Measurements from ENCODE around the gene HARBI1. TPM values are rescaled to one million over a fixed set of nuclear protein-coding genes. Genes with fewer than 3 reads are reported as not detected.

HARBI1 gene
- polyA plus RNA-seq, 4 donors = 4.0 to 4.7 (median 4.3) TPM

DNA sequence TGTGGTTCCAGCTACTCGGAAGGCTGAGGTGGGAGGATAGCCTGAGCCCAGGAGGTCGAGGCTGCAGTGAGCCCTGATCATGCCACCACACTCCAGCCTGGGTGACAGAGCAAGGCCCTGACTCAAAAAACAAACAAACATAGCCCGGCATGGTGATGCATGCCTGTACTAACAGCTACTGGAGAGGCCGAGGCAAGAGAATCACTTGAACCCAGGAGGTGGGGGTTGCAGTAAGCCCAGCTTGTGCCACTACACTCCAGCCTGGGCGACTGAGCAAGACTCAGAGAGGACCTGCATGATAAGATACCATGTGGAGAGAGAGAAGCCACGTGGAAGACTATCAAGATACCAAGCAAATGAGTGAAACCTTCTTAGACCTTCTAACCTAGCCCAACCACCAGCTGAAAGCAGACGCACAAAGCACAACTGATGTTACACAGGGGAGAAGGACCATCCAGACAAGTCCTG is 59.3 kb downstream of the HARBI1 start:
- no peak for DNase-seq (ENCODE audit: low read depth in 4 of 4, low spot score in 3 of 4)

DNA sequence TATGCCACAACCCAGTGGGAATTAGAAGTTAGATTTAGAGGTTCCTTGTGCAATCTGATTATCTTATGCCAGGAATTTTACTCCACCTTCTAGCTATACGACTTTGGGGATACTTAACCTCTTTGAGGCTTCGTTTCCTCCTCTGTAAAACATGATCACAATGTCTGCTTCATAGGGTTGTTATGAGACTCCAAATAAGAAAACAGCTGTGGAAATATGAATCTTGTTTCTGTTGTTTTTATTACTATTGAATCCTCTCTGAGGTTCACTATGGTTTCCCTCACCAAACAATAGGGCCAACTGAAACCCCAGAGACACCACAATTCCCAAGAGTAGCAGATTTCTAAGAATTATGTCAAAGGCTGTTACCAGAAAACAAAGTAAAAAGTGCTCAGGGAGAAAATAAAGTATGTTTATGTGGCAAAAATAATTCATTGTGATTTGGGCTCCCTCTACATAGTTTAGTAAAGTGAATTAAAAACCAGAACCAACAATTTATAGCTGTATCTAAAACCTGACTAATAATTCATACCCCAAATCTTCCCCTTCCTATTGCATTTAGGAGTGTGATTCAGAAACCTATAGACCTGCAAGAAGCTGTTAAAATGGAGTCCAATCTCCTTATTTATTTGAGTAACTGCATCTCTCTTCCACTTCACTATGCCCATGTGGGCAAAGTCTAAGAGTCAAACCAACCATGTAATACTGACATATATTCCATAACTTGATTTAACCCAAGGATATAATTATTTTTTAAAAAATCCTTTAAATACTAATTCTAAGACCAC is 61.6 kb downstream of the HARBI1 start:
- no peak for DNase-seq (ENCODE audit: low read depth in 4 of 4, low spot score in 3 of 4)

DNA sequence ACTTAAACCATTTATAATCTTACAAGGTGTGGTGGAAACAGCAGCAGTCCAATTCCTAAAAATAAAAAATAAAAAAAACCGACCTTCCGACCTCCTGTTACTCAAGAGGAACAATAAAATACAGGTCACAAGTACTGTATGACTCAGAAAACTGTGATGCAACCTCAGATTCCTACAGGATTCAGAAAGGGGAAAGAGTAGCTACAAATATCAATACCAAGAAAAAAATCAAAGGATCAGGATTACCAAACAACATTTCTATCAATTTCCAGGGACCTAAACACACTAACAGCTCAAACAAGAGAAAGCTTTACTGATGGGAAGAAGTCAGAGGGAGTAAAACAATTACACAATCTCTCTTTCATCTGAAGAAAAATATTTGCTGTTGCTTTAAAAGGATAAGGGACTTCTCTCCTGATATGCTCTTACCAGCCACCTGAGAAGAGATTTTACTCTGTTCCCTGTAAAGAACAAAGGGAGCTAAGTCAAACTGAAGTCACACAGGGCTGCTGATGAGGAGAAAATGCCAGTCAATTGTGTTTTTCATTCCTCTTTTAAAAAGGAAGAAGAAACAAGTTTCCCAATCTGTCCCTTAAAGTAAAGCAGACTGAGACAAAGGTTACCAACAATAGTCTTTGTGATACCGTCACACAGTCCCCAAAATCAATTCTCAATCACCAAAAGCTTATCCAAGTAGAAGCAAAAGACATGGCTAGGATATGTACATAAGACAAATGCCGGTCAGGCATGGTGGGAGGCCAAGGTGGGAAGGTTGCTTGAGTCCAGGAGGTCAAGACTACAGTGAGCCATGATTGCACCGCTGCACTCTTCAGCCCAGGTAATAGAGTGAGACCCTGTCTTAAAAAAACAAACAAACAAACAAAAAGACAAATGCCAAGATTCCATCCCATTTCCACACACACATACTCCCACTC is 62.5 kb downstream of the HARBI1 start:
- DNase-seq (ENCODE audit: low read depth in 4 of 4, low spot score in 3 of 4) = no peak

DNA sequence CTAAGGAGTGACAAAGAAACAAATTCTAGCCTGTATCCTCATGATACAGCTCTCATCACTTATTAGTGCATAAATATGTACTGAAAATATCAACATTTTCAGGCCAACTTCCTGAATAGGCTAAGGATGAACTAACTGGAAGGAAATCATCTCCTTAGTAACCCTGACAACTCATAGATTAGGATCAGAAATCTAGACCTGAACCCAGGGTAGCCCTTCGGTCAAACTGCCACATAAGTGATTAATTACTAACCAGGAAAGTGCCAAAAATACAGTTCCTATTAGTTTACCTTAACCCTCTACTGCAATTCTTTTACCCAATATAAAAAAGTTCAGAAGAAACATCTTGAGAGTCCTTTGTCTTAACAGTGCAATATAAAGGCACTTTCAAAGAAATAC is 63.2 kb downstream of the HARBI1 start:
- no peak for DNase-seq (ENCODE audit: low read depth in 4 of 4, low spot score in 3 of 4)

Other genes with a start within 250 kb of the HARBI1 start
- 1,000 to 10,000 TPM in 1 of 4 donors, 100 to 1,000 TPM in 3; 651 to 1,009 (median 840) TPM for gene MDK, start 235.6 kb downstream of the HARBI1 start, polyA plus RNA-seq (ENCODE audit: insufficient read length in 4 of 4)
- gene CHRM4, start 225.5 kb downstream of the HARBI1 start, polyA plus RNA-seq (ENCODE audit: insufficient read length in 4 of 4) = under 1 TPM; 0.22 to 0.34 (median 0.27) TPM
- 10 to 100 TPM; 24.7 to 26.9 (median 24.9) TPM for gene AMBRA1, start 23.2 kb downstream of the HARBI1 start, polyA plus RNA-seq (ENCODE audit: insufficient read length in 4 of 4)
- gene ATG13, start 326 bp upstream of the HARBI1 start, polyA plus RNA-seq (ENCODE audit: insufficient read length in 4 of 4) = 10 to 100 TPM; 56.2 to 76.9 (median 68.9) TPM
- gene ARHGAP1, start 83.4 kb upstream of the HARBI1 start, polyA plus RNA-seq (ENCODE audit: insufficient read length in 4 of 4) = 10 to 100 TPM; 51.1 to 59.1 (median 52.7) TPM
- gene ZNF408, start 83.8 kb upstream of the HARBI1 start, polyA plus RNA-seq (ENCODE audit: insufficient read length in 4 of 4) = 10 to 100 TPM in 1 of 4 donors, 1 to 10 TPM in 3; 9.3 to 11.9 (median 9.7) TPM
- gene F2, start 102.0 kb upstream of the HARBI1 start, polyA plus RNA-seq (ENCODE audit: insufficient read length in 4 of 4) = under 1 TPM; 0.19 to 0.70 (median 0.42) TPM
- 100 to 1,000 TPM in 3 of 4 donors, 10 to 100 TPM in 1; 86.6 to 111 (median 104) TPM for gene CKAP5, start 229.1 kb upstream of the HARBI1 start, polyA plus RNA-seq (ENCODE audit: insufficient read length in 4 of 4)